Measurements from ENCODE around the gene NT5C.
A peak's percentile ranks its signal among the peaks of the same experiment; 100 is the strongest.

NT5C gene

DNA sequence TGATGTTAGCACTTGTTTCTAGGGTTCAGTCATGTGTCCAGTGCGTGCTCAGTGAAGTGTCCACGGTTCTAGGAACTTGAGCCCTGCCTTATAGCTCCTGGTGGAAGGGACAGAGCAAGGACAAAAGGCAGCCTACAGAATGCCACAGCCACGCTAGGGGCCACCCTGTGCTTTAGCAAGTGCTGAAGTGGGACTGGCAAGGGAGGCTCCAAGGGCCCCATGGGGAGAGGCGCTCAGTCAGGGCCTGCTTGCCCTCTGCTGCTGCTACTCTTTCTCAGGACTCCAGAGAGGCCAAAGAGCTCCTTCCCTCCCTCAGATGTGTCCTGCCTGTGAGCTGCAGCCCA lies 6.8 kb downstream of the NT5C start:
- Histone ChIP-seq H3K9ac (ENCODE audit: insufficient read length, low read depth) (no peak overlapping the region), H3K27me3 (ENCODE audit: insufficient read depth, insufficient read length) (no peaks in the 10 kb centered on the region), H3K9me3 (ENCODE audit: insufficient read depth, low read length) (no peaks in the 10 kb centered on the region), H3K36me3 (ENCODE audit: insufficient read depth, insufficient read length, low read length) (peaks cover 16% of the 10 kb centered on the region), H3K4me3 (ENCODE audit: insufficient read length, low read depth) (no peak overlapping the region), H3K4me1 (ENCODE audit: insufficient read depth, insufficient read length) (peaks cover 4% of the 10 kb centered on the region)
- no peak for DNase-seq (ENCODE audit: low read depth, low spot score)
- TF ChIP-seq YY1 (IDR thresholded peaks at IDR 0.05; ENCODE audit: insufficient read depth, insufficient read length) (no peak), ZNF274 (IDR thresholded peaks at IDR 0.05; ENCODE audit: low read depth, low read length) (no peak), SUZ12 (IDR thresholded peaks at IDR 0.05; ENCODE audit: extremely low read depth, insufficient read depth, insufficient read length) (no peak)

DNA sequence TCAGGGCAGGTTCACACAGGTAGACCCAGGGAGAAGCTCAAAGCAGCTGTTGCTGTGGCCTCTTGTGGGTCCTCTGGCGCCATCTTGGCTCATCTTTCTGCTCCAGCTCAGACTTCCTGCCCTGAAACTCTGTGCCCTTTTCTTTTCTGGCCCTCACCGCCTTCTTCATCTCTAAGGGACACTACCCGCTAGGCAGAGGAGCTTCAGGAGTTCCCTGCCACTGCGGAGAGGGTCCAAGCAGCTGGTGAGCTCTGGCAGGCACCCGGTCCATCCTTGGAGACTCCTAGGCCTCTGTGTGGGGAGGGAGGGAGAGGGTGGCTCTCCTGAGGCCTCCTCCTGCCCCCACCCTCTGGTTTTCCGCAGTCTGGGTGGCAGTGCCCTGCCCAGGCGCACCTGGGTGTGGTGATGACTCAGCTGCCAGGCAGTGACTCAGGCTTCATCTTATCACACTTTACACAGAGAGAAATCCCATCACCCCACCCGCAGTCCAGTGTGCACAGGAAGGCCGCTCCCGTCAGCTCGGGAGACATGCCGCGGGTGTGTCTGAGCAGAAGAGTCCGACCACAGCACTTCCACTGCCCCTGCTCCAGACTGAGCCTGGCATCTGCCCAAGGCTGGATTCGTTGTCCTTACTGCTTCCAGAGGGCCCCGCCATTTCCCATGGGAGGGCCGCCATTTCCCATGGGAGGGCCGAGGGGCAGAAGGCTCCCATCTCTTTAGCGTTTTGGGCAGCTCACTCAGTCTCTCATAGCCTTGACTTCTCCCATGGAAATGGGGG lies 7.3 kb downstream of the NT5C start:
- TF ChIP-seq SUZ12 (IDR thresholded peaks at IDR 0.05; ENCODE audit: extremely low read depth, insufficient read depth, insufficient read length) = no peak
- no peak for TF ChIP-seq ZNF274 (IDR thresholded peaks at IDR 0.05; ENCODE audit: low read depth, low read length)
- TF ChIP-seq YY1 (IDR thresholded peaks at IDR 0.05; ENCODE audit: insufficient read depth, insufficient read length) = no peak
- Histone ChIP-seq H3K4me1 (ENCODE audit: insufficient read depth, insufficient read length) (peaks cover 4% of the 10 kb centered on the region), H3K27me3 (ENCODE audit: insufficient read depth, insufficient read length) (no peaks in the 10 kb centered on the region), H3K4me3 (ENCODE audit: insufficient read length, low read depth) (no peak overlapping the region), H3K9ac (ENCODE audit: insufficient read length, low read depth) (no peak overlapping the region), H3K9me3 (ENCODE audit: insufficient read depth, low read length) (no peaks in the 10 kb centered on the region), H3K36me3 (ENCODE audit: insufficient read depth, insufficient read length, low read length) (peaks cover 11% of the 10 kb centered on the region)
- DNase-seq (ENCODE audit: low read depth, low spot score) = no peak

DNA sequence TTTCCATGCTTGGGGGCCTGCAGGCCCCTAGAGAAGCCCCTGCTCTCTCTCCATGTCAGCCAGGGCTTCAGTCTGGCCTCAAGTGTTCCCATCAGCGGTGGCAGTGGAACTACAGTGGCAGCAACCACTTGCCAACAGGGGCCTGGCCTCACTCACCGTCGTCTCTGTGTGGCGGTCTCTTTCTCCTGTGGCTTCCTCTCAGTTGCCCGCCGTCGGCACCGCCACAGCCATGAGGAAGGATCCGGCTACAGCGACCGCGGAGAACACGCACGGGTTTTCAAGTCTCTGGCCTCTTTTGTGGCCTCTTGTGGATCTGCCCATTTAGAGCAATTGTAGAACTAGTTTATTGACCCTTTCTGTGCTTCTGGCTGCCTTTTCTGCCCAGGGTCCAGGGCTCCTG lies 13.2 kb downstream of the NT5C start:
- H3K4me3 ChIP-seq (ENCODE audit: insufficient read length, low read depth) = no peak overlapping the region
- peaks cover 15% of the 10 kb centered on the region for H3K36me3 ChIP-seq (ENCODE audit: insufficient read depth, insufficient read length, low read length)
- TF ChIP-seq ZNF274 (IDR thresholded peaks at IDR 0.05; ENCODE audit: low read depth, low read length) = no peak
- no peak for TF ChIP-seq SUZ12 (IDR thresholded peaks at IDR 0.05; ENCODE audit: extremely low read depth, insufficient read depth, insufficient read length)
- TF ChIP-seq YY1 (IDR thresholded peaks at IDR 0.05; ENCODE audit: insufficient read depth, insufficient read length) = no peak
- DNase-seq (ENCODE audit: low read depth, low spot score) = no peak
- H3K27me3 ChIP-seq (ENCODE audit: insufficient read depth, insufficient read length) = no peaks in the 10 kb centered on the region
- H3K9ac ChIP-seq (ENCODE audit: insufficient read length, low read depth) = no peak overlapping the region
- peaks cover 2% of the 10 kb centered on the region for H3K4me1 ChIP-seq (ENCODE audit: insufficient read depth, insufficient read length)
- no peaks in the 10 kb centered on the region for H3K9me3 ChIP-seq (ENCODE audit: insufficient read depth, low read length)

- peaks cover 15% of the 10 kb centered on the region for H3K36me3 ChIP-seq (ENCODE audit: insufficient read depth, insufficient read length, low read length)
- DNase-seq (ENCODE audit: low read depth, low spot score) = no peak
- H3K9me3 ChIP-seq (ENCODE audit: insufficient read depth, low read length) = no peaks in the 10 kb centered on the region
- no peak overlapping the region for H3K9ac ChIP-seq (ENCODE audit: insufficient read length, low read depth)
- TF ChIP-seq SUZ12 (IDR thresholded peaks at IDR 0.05; ENCODE audit: extremely low read depth, insufficient read depth, insufficient read length) = no peak
- no peak for TF ChIP-seq YY1 (IDR thresholded peaks at IDR 0.05; ENCODE audit: insufficient read depth, insufficient read length)
- no peak for TF ChIP-seq ZNF274 (IDR thresholded peaks at IDR 0.05; ENCODE audit: low read depth, low read length)
- no peaks in the 10 kb centered on the region for H3K27me3 ChIP-seq (ENCODE audit: insufficient read depth, insufficient read length)
- H3K4me1 ChIP-seq (ENCODE audit: insufficient read depth, insufficient read length) = peaks cover 2% of the 10 kb centered on the region
- H3K4me3 ChIP-seq (ENCODE audit: insufficient read length, low read depth) = no peak overlapping the region
Observed at GRCh38 chr17:75116737-75117136, 14.8 kb downstream of the NT5C start.

GRCh38 chr17:75115555-75115954 lies 16.0 kb downstream of the NT5C start:
- no peak overlapping the region for H3K9ac ChIP-seq (ENCODE audit: insufficient read length, low read depth)
- DNase-seq (ENCODE audit: low read depth, low spot score) = no peak
- TF ChIP-seq YY1 (IDR thresholded peaks at IDR 0.05; ENCODE audit: insufficient read depth, insufficient read length) (no peak), ZNF274 (IDR thresholded peaks at IDR 0.05; ENCODE audit: low read depth, low read length) (no peak), SUZ12 (IDR thresholded peaks at IDR 0.05; ENCODE audit: extremely low read depth, insufficient read depth, insufficient read length) (no peak)
- peaks cover 15% of the 10 kb centered on the region for H3K36me3 ChIP-seq (ENCODE audit: insufficient read depth, insufficient read length, low read length)
- H3K4me1 ChIP-seq (ENCODE audit: insufficient read depth, insufficient read length) = peaks cover 2% of the 10 kb centered on the region
- H3K27me3 ChIP-seq (ENCODE audit: insufficient read depth, insufficient read length) = no peaks in the 10 kb centered on the region
- no peak overlapping the region for H3K4me3 ChIP-seq (ENCODE audit: insufficient read length, low read depth)
- H3K9me3 ChIP-seq (ENCODE audit: insufficient read depth, low read length) = no peaks in the 10 kb centered on the region

DNA sequence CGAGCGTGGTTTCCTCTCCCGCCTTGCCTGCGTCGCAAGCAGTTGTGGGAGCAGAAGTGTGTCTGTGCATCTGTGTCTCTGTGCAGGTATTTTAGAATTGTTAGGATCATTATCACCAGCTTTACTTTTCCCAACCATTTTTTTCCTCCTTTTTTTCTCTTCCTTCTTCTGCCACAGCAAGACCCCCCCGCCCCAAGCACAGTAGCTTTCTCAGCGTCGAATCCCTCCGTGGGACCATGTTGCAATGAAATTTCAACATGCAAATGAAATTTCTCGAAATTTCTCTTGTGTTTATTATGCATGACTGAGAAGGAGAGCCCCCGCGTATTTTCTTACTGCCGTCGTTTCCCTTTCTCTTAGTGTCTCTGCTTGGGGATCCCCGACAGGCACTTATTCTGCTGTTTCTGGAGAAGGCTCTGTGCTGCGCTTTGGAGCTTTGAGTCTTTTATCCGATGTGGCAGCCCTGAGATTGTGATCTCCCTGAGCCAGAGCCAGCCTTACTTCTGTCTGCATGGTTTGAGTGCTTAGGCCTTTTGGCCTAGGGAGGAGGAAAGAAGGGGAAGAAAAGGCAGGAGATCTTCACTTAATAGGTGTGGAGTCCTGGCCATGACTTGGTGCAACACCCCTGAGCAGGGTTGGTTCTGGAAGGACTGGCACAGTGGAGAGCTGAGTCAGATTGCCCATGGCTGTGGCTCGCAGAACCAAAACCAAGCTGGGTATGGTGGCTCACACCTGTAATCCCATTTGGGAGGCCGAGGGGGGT lies 16.8 kb downstream of the NT5C start:
- no peak for DNase-seq (ENCODE audit: low read depth, low spot score)
- Histone ChIP-seq H3K36me3 (ENCODE audit: insufficient read depth, insufficient read length, low read length) (peaks cover 15% of the 10 kb centered on the region), H3K9me3 (ENCODE audit: insufficient read depth, low read length) (no peaks in the 10 kb centered on the region), H3K27me3 (ENCODE audit: insufficient read depth, insufficient read length) (no peaks in the 10 kb centered on the region), H3K4me1 (ENCODE audit: insufficient read depth, insufficient read length) (peaks cover 2% of the 10 kb centered on the region), H3K9ac (ENCODE audit: insufficient read length, low read depth) (peak overlapping the region; percentile 56), H3K4me3 (ENCODE audit: insufficient read length, low read depth) (no peak overlapping the region)
- TF ChIP-seq ZNF274 (IDR thresholded peaks at IDR 0.05; ENCODE audit: low read depth, low read length) (no peak), YY1 (IDR thresholded peaks at IDR 0.05; ENCODE audit: insufficient read depth, insufficient read length) (no peak), SUZ12 (IDR thresholded peaks at IDR 0.05; ENCODE audit: extremely low read depth, insufficient read depth, insufficient read length) (no peak)

Measured in NT2/D1 (cell line).